GM23338 (cell line): Measurements from ENCODE around the gene P2RY6. TPM values are rescaled to one million over a fixed set of nuclear protein-coding genes. Genes with fewer than 3 reads are reported as not detected.

Experiments
- ATAC-seq: fragments of 200-7000 bp; cut with Tn5 transposase; 3 replicates; pipeline ENCODE4 v1.9.1; 2020
- DNase-seq: peaks from one replicate; pipeline ENCODE4 v3.0.0-alpha.2; 2015; ENCODE audit warnings: low spot score
- H2AFZ ChIP-seq: fragments of 200-600 bp; sonication (generic); 2 replicates; pipeline ENCODE4 v1.8.0; 2016; ENCODE audit warnings: antibody characterized with exemption, mild to moderate bottlenecking, moderate library complexity
- H3F3A ChIP-seq: fragments of 200-600 bp; sonication (generic); replicated peaks from 2 replicates; pipeline ENCODE4 v1.8.0; 2017; ENCODE audit warnings: antibody characterized with exemption, mixed run types, low read depth
- H3K27ac ChIP-seq: fragments of 200-600 bp; sonication (generic); 2 replicates; pipeline ENCODE4 v1.6.1; 2016; ENCODE audit warnings: low read depth
- H3K27me3 ChIP-seq: fragments of 200-600 bp; sonication (generic); 2 replicates; pipeline ENCODE4 v1.8.0; 2016; ENCODE audit warnings: mild to moderate bottlenecking, mixed run types, moderate library complexity; ENCODE audit not compliant: insufficient read depth
- H3K36me3 ChIP-seq: fragments of 200-600 bp; sonication (generic); 2 replicates; pipeline ENCODE4 v1.8.0; 2016; ENCODE audit warnings: mild to moderate bottlenecking; ENCODE audit not compliant: insufficient read depth
- H3K4me1 ChIP-seq: fragments of 200-600 bp; sonication (generic); 2 replicates; pipeline ENCODE4 v1.8.0; 2016; ENCODE audit warnings: mild to moderate bottlenecking, moderate library complexity; ENCODE audit not compliant: insufficient read depth
- H3K4me2 ChIP-seq: fragments of 200-600 bp; sonication (generic); 2 replicates; pipeline ENCODE4 v1.7.1; 2017; ENCODE audit warnings: mixed run types
- H3K4me3 ChIP-seq: fragments of 200-600 bp; sonication (generic); 2 replicates; pipeline ENCODE4 v1.6.1; 2016; ENCODE audit warnings: mixed run types
- H3K79me2 ChIP-seq: fragments of 200-600 bp; sonication (generic); replicated peaks from 2 replicates; pipeline ENCODE4 v1.8.0; 2017; ENCODE audit warnings: mild to moderate bottlenecking; ENCODE audit not compliant: insufficient read depth
- H3K9me2 ChIP-seq: fragments of 200-600 bp; sonication (generic); 2 replicates; pipeline ENCODE4 v1.8.0; 2017; ENCODE audit not compliant: insufficient read depth
- H4K20me1 ChIP-seq: fragments of 200-600 bp; sonication (generic); replicated peaks from 2 replicates; pipeline ENCODE4 v1.8.0; 2017; ENCODE audit warnings: mild to moderate bottlenecking; ENCODE audit not compliant: insufficient read depth
- H3K27ac Mint-ChIP-seq: 2 replicates; pipeline ENCODE4 v1.8.0; 2020; ENCODE audit warnings: inconsistent platforms, mild to moderate bottlenecking, moderate library complexity, mixed read lengths
- H3K27me3 Mint-ChIP-seq: 3 replicates; pipeline ENCODE4 v1.8.0; 2022; ENCODE audit warnings: low read depth, mild to moderate bottlenecking, moderate library complexity, mixed read lengths, inconsistent platforms; ENCODE audit not compliant: insufficient read depth, poor library complexity
- H3K36me3 Mint-ChIP-seq: 3 replicates; pipeline ENCODE4 v1.8.0; 2021; ENCODE audit warnings: low read depth, mild to moderate bottlenecking, inconsistent platforms, moderate library complexity, mixed read lengths
- H3K4me1 Mint-ChIP-seq: 3 replicates; pipeline ENCODE4 v1.8.0; 2020; ENCODE audit warnings: mild to moderate bottlenecking, inconsistent platforms, mixed read lengths
- H3K4me3 Mint-ChIP-seq: 3 replicates; pipeline ENCODE4 v1.8.0; 2021; ENCODE audit warnings: moderate library complexity, mild to moderate bottlenecking, inconsistent platforms, mixed read lengths
- H3K9me3 Mint-ChIP-seq: 3 replicates; pipeline ENCODE4 v1.8.0; 2020; ENCODE audit warnings: moderate library complexity, mild to moderate bottlenecking, inconsistent platforms, mixed read lengths
- CREB1 ChIP-seq: fragments of 250-450 bp; sonication (Bioruptor Pico); IDR thresholded peaks from 2 replicates; pipeline ENCODE4 v1.5.0; 2020; ENCODE audit warnings: low read depth, mild to moderate bottlenecking, moderate library complexity
- EZH2 ChIP-seq: fragments of 200-600 bp; sonication (generic); IDR thresholded peaks from one replicate; pipeline ENCODE4 v1.8.0; 2017; ENCODE audit warnings: antibody characterized with exemption, mild to moderate bottlenecking, low read depth; ENCODE audit not compliant: unreplicated experiment
- EZH2phosphoT487 ChIP-seq: fragments of 200-600 bp; sonication (generic); IDR thresholded peaks from one replicate; pipeline ENCODE4 v1.8.1; 2018; ENCODE audit warnings: antibody characterized with exemption; ENCODE audit not compliant: unreplicated experiment
- NANOG ChIP-seq: IDR thresholded peaks from 2 replicates; pipeline ENCODE4 v1.6.1; 2016; ENCODE audit warnings: antibody characterized with exemption, borderline replicate concordance
- POLR2AphosphoS5 ChIP-seq: IDR thresholded peaks from 2 replicates; pipeline ENCODE4 v1.6.1; 2016; ENCODE audit warnings: antibody characterized with exemption, low read depth
- STAT1 ChIP-seq: IDR thresholded peaks from one replicate; pipeline ENCODE4 v1.6.1; 2016; ENCODE audit warnings: antibody characterized with exemption; ENCODE audit not compliant: unreplicated experiment
- ZNF331 ChIP-seq: fragments of 250-450 bp; sonication (Bioruptor Pico); IDR thresholded peaks from 2 replicates; pipeline ENCODE4 v1.5.0; 2020; ENCODE audit warnings: low read depth, mild to moderate bottlenecking, moderate library complexity
- polyA plus RNA-seq: library from polyadenylated mRNA; unstranded; fragments of >200 nt; fragmentation: Nextera tagmentation; extraction: Ambion mirVana; gene quantifications from 2 replicates; pipeline ENCODE4 v1.2.1, GENCODE V29; 2016
- total RNA-seq: library from RNA; depleted of rRNA; stranded (reverse); fragments of >200 nt; shearing (Covaris generic); gene quantifications from 2 replicates; pipeline ENCODE4 v1.2.3, GENCODE V29; 2014
- TF ChIP-seq, protein P1 (sequence below): IDR thresholded peaks from one replicate; pipeline ENCODE4 v1.6.1; 2018; ENCODE audit warnings: antibody characterized with exemption; ENCODE audit not compliant: unreplicated experiment

The P2RY6 gene
- total and polyA plus RNA-seq, 2 experiments from 2014 or later, result not detected

DNA sequence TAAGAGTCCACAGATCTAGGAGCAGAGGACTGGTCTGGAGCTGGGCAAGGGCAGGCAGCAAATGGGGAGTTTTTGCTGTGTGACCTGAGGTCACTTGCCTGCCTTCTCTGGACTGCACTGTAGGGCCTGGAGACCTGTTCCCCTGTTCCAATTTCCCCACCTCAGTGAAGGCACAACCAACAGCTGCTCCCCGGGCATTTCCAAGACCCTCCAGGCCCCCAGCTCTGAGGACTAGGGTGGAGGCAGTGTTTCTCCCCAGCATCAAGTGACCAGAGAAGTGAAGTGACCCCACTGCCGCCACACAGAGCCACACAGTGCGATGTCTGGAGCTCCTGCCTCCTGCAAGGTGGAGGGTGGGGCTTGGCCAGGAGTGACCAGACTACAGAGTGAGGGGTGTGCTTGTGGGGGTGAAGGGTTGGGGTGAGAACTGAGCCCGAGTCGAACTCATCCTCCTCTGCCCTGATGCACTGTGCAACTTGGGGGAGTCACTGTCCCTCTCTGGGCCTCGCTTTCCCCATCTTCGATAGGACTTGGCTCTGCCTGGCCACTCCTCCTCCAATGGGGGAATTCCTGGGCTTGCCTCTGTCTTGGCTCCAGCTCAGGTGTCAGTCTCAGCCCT is 32.5 kb upstream of the P2RY6 start:
- Histone ChIP-seq H3K27me3 (no peaks in the 10 kb centered on the region), H3K79me2 (no peaks in the 10 kb centered on the region), H3K4me1 (peaks cover 2% of the 10 kb centered on the region; the same call in 1 of the 2 replicates), H3K27ac (no peak overlapping the region), H3K36me3 (no peaks in the 10 kb centered on the region), H3K4me2 (no peak overlapping the region), H3K9me2 (no peaks in the 10 kb centered on the region), H3F3A (no peaks in the 10 kb centered on the region), H3K4me3 (no peak overlapping the region), H2AFZ (no peak overlapping the region), H4K20me1 (no peaks in the 10 kb centered on the region)
- Mint-ChIP-seq H3K4me1 (peaks cover 18% of the 10 kb centered on the region), H3K27ac (no peak overlapping the region), H3K9me3 (no peaks in the 10 kb centered on the region), H3K27me3 (peaks cover 16% of the 10 kb centered on the region), H3K4me3 (no peak overlapping the region), H3K36me3 (no peaks in the 10 kb centered on the region)
- ATAC-seq (peak; percentile 22), DNase-seq (peak; percentile 37)
- no peak for TF ChIP-seq EZH2
- TF ChIP-seq, protein P1, sequence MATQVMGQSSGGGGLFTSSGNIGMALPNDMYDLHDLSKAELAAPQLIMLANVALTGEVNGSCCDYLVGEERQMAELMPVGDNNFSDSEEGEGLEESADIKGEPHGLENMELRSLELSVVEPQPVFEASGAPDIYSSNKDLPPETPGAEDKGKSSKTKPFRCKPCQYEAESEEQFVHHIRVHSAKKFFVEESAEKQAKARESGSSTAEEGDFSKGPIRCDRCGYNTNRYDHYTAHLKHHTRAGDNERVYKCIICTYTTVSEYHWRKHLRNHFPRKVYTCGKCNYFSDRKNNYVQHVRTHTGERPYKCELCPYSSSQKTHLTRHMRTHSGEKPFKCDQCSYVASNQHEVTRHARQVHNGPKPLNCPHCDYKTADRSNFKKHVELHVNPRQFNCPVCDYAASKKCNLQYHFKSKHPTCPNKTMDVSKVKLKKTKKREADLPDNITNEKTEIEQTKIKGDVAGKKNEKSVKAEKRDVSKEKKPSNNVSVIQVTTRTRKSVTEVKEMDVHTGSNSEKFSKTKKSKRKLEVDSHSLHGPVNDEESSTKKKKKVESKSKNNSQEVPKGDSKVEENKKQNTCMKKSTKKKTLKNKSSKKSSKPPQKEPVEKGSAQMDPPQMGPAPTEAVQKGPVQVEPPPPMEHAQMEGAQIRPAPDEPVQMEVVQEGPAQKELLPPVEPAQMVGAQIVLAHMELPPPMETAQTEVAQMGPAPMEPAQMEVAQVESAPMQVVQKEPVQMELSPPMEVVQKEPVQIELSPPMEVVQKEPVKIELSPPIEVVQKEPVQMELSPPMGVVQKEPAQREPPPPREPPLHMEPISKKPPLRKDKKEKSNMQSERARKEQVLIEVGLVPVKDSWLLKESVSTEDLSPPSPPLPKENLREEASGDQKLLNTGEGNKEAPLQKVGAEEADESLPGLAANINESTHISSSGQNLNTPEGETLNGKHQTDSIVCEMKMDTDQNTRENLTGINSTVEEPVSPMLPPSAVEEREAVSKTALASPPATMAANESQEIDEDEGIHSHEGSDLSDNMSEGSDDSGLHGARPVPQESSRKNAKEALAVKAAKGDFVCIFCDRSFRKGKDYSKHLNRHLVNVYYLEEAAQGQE, result no peak
- no peak for TF ChIP-seq EZH2phosphoT487
- TF ChIP-seq POLR2AphosphoS5, result no peak
- no peak for TF ChIP-seq STAT1
- TF ChIP-seq ZNF331 (CRISPR knock-in tag), result no peak
- TF ChIP-seq NANOG, result no peak
- no peak for TF ChIP-seq CREB1

GRCh38 chr11:73240190-73240781 is 31.9 kb upstream of the P2RY6 start:
- Histone ChIP-seq H4K20me1 (no peaks in the 10 kb centered on the region), H3K9me2 (no peaks in the 10 kb centered on the region), H3K4me1 (peaks cover 2% of the 10 kb centered on the region; the same call in 1 of the 2 replicates), H3K79me2 (no peaks in the 10 kb centered on the region), H2AFZ (no peak overlapping the region), H3K27me3 (no peaks in the 10 kb centered on the region), H3K36me3 (no peaks in the 10 kb centered on the region), H3K4me3 (no peak overlapping the region), H3F3A (no peaks in the 10 kb centered on the region), H3K4me2 (no peak overlapping the region), H3K27ac (no peak overlapping the region)
- no peaks in the 10 kb centered on the region for H3K9me3 Mint-ChIP-seq
- DNase-seq (no peak), ATAC-seq (no peak)
- no peak overlapping the region for H3K27ac Mint-ChIP-seq
- TF ChIP-seq ZNF331 (CRISPR knock-in tag), result no peak
- no peaks in the 10 kb centered on the region for H3K36me3 Mint-ChIP-seq
- H3K4me3 Mint-ChIP-seq, result no peak overlapping the region; the same call in 2 of the 3 replicates
- peaks cover 25% of the 10 kb centered on the region for H3K4me1 Mint-ChIP-seq
- H3K27me3 Mint-ChIP-seq, result peaks cover 16% of the 10 kb centered on the region
